Islet of Langerhans (tissue), 1 donor: ENCODE data around the gene WASF3.
A peak's percentile ranks its signal among the peaks of the same experiment; 100 is the strongest.

Experiments
- FAIRE-seq: peaks from one replicate; lab custom pipeline; 2011; peaks lifted over from hg19 to GRCh38; lab: Jason Lieb, UNC

WASF3 gene

GRCh38 chr13:26686285-26686684 lies 128.8 kb downstream of the WASF3 start:
- FAIRE-seq: no peak

- no peak for FAIRE-seq
Measured at GRCh38 chr13:26688286-26688685, 130.8 kb downstream of the WASF3 start.

GRCh38 chr13:26688980-26689379 lies 131.5 kb downstream of the WASF3 start:
- FAIRE-seq: no peak

- FAIRE-seq: no peak
Measured at GRCh38 chr13:26693749-26694463, 136.4 kb downstream of the WASF3 start.

- no peak for FAIRE-seq
Measured at GRCh38 chr13:26694609-26695359, 137.3 kb downstream of the WASF3 start.

- FAIRE-seq: no peak
Measured at GRCh38 chr13:26695360-26695705, 137.8 kb downstream of the WASF3 start.

- FAIRE-seq: no peak
Measured at GRCh38 chr13:26695891-26696311, 138.4 kb downstream of the WASF3 start.

GRCh38 chr13:26697069-26697955 lies 139.8 kb downstream of the WASF3 start:
- no peak for FAIRE-seq

GRCh38 chr13:26698392-26699196 lies 141.1 kb downstream of the WASF3 start:
- FAIRE-seq: peak; percentile 95

- FAIRE-seq: no peak
Measured at GRCh38 chr13:26699197-26699490, 141.7 kb downstream of the WASF3 start.

GRCh38 chr13:26705536-26705935 lies 148.1 kb downstream of the WASF3 start:
- FAIRE-seq: no peak

GRCh38 chr13:26706381-26706780 lies 148.9 kb downstream of the WASF3 start:
- FAIRE-seq: no peak

GRCh38 chr13:26707122-26708006 lies 149.9 kb downstream of the WASF3 start:
- no peak for FAIRE-seq

GRCh38 chr13:26708007-26708297 lies 150.5 kb downstream of the WASF3 start:
- FAIRE-seq: no peak

GRCh38 chr13:26709461-26709860 lies 152.0 kb downstream of the WASF3 start:
- FAIRE-seq: no peak

GRCh38 chr13:26710166-26710565 lies 152.7 kb downstream of the WASF3 start:
- no peak for FAIRE-seq

GRCh38 chr13:26711211-26711610 lies 153.7 kb downstream of the WASF3 start:
- no peak for FAIRE-seq

GRCh38 chr13:26713341-26713740 lies 155.9 kb downstream of the WASF3 start:
- FAIRE-seq: no peak

- FAIRE-seq: no peak
Measured at GRCh38 chr13:26716984-26717383, 159.5 kb downstream of the WASF3 start.

- no peak for FAIRE-seq
Measured at GRCh38 chr13:26718146-26718545, 160.7 kb downstream of the WASF3 start.

- no peak for FAIRE-seq
Measured at GRCh38 chr13:26718872-26719271, 161.4 kb downstream of the WASF3 start.
